ENCODE results near the gene PPP1R3A.
"Not testable (repeated sequence)": the region's sequence is repeated elsewhere in the genome, so short reads cannot be mapped to it uniquely, and the experiment has no call there.

PPP1R3A gene

GRCh38 chr7:113918946-113919345 is at the start of gene PPP1R3A:
Gene PPP1R3A (minus strand): TSS chr7:113919009. CDS start chr7:113918996, 13 bp downstream.
- DNase-seq (ENCODE audit: low spot score), result no peak

- no peak for DNase-seq (ENCODE audit: low spot score)
Measured at GRCh38 chr7:113963356-113963755, 44.5 kb upstream of the PPP1R3A start.

GRCh38 chr7:113959910-113960309 is 41.1 kb upstream of the PPP1R3A start:
- DNase-seq (ENCODE audit: low spot score), result no peak

GRCh38 chr7:113955157-113955556 is 36.3 kb upstream of the PPP1R3A start:
- DNase-seq (ENCODE audit: low spot score), result no peak

- DNase-seq (ENCODE audit: low spot score), result no peak
Measured at GRCh38 chr7:113953553-113953952, 34.7 kb upstream of the PPP1R3A start.

GRCh38 chr7:113945018-113945938 is 26.5 kb upstream of the PPP1R3A start:
- DNase-seq (ENCODE audit: low spot score), result no peak

GRCh38 chr7:113936982-113937381 is 18.2 kb upstream of the PPP1R3A start:
- DNase-seq (ENCODE audit: low spot score), result no peak

GRCh38 chr7:113936535-113936934 is 17.7 kb upstream of the PPP1R3A start:
- no peak for DNase-seq (ENCODE audit: low spot score)

GRCh38 chr7:113929389-113929788 is 10.6 kb upstream of the PPP1R3A start:
- DNase-seq (ENCODE audit: low spot score), result not testable (repeated sequence)

- DNase-seq (ENCODE audit: low spot score), result no peak
Measured at GRCh38 chr7:113928112-113928511, 9.3 kb upstream of the PPP1R3A start.

GRCh38 chr7:113922049-113922448 is 3.2 kb upstream of the PPP1R3A start:
- no peak for DNase-seq (ENCODE audit: low spot score)

- no peak for DNase-seq (ENCODE audit: low spot score)
Measured at GRCh38 chr7:113921363-113921762, 2.6 kb upstream of the PPP1R3A start.

- no peak for DNase-seq (ENCODE audit: low spot score)
Measured at GRCh38 chr7:113917840-113918239, 969 bp downstream of the PPP1R3A start.

GRCh38 chr7:113915956-113916355 is 2.9 kb downstream of the PPP1R3A start:
- DNase-seq (ENCODE audit: low spot score), result no peak

- no peak for DNase-seq (ENCODE audit: low spot score)
Measured at GRCh38 chr7:113912876-113913275, 5.9 kb downstream of the PPP1R3A start.

GRCh38 chr7:113907617-113908016 is 11.2 kb downstream of the PPP1R3A start:
- DNase-seq (ENCODE audit: low spot score), result no peak

GRCh38 chr7:113904521-113904920 is 14.3 kb downstream of the PPP1R3A start:
- no peak for DNase-seq (ENCODE audit: low spot score)

- no peak for DNase-seq (ENCODE audit: low spot score)
Measured at GRCh38 chr7:113892818-113893217, 26.0 kb downstream of the PPP1R3A start.

- no peak for DNase-seq (ENCODE audit: low spot score)
Measured at GRCh38 chr7:113891828-113892227, 27.0 kb downstream of the PPP1R3A start.

- DNase-seq (ENCODE audit: low spot score), result no peak
Measured at GRCh38 chr7:113891031-113891350, 27.8 kb downstream of the PPP1R3A start.

- no peak for DNase-seq (ENCODE audit: low spot score)
Measured at GRCh38 chr7:113890331-113891030, 28.3 kb downstream of the PPP1R3A start.

- no peak for DNase-seq (ENCODE audit: low spot score)
Measured at GRCh38 chr7:113883096-113883495, 35.7 kb downstream of the PPP1R3A start.

- no peak for DNase-seq (ENCODE audit: low spot score)
Measured at GRCh38 chr7:113880559-113880958, 38.2 kb downstream of the PPP1R3A start.
